IMR-90 (cell line): ENCODE data around the gene PAIP1. TPM values are rescaled to one million over a fixed set of nuclear protein-coding genes. Genes with fewer than 3 reads are reported as not detected.

Experiments used
- ATAC-seq: fragments of 200-7000 bp; cut with Tn5 transposase; 2 replicates; pipeline ENCODE4 v1.9.1; 2020; ENCODE audit warnings: low read depth, mild to moderate bottlenecking, moderate library complexity
- BruUV-seq: library from RNA; stranded (reverse); fragments of 400-500 nt; replicated peaks from 2 replicates; lab custom pipeline; 2021; lab: Mats Ljungman, UMichigan
- CTCF ChIA-PET: fragments of 300-600 bp; formaldehyde crosslinking; extraction: SDS; loops from one replicate; lab custom pipeline; 2021; ENCODE audit warnings: antibody characterized with exemption; lab: Yijun Ruan, JAX
- POLR2A ChIA-PET: fragments of 300-600 bp; sonication (Branson Sonifier 250); formaldehyde crosslinking; loops from one replicate; lab custom pipeline; 2022; ENCODE audit warnings: antibody characterized with exemption; ENCODE audit not compliant: unreplicated experiment; lab: Charles Lee
- DNase-seq: peaks from one replicate; pipeline ENCODE4 v3.0.0; 2013
- H2AFZ ChIP-seq: replicated peaks from 2 replicates; pipeline ENCODE3; 2013; ENCODE audit warnings: low read length, mild to moderate bottlenecking; ENCODE audit not compliant: poor library complexity
- H2AK5ac ChIP-seq: 2 replicates; pipeline ENCODE4 v1.6.1; 2013; ENCODE audit warnings: low read depth, low read length, inconsistent platforms
- H2AK9ac ChIP-seq: replicated peaks from 2 replicates; pipeline ENCODE3; 2013; ENCODE audit warnings: mild to moderate bottlenecking, low read depth, low read length, moderate library complexity; ENCODE audit not compliant: poor library complexity
- H2BK120ac ChIP-seq: 2 replicates; pipeline ENCODE4 v1.6.1; 2013; ENCODE audit warnings: low read depth, low read length, inconsistent platforms
- H2BK15ac ChIP-seq: 3 replicates; pipeline ENCODE4 v1.6.1; 2013; ENCODE audit warnings: low read depth, low read length, inconsistent platforms
- H2BK20ac ChIP-seq: 2 replicates; pipeline ENCODE4 v1.6.1; 2013; ENCODE audit warnings: low read depth, mild to moderate bottlenecking, inconsistent platforms, low read length, moderate library complexity
- H2BK5ac ChIP-seq: 2 replicates; pipeline ENCODE4 v1.6.1; 2013; ENCODE audit warnings: mild to moderate bottlenecking, low read depth, low read length, inconsistent platforms; ENCODE audit not compliant: poor library complexity, severe bottlenecking
- H3K14ac ChIP-seq: replicated peaks from 2 replicates; pipeline ENCODE4 v1.6.1; 2013; ENCODE audit warnings: low read depth, low read length, inconsistent platforms
- H3K18ac ChIP-seq: 2 replicates; pipeline ENCODE4 v1.6.1; 2013; ENCODE audit warnings: low read depth, low read length, control low read depth
- H3K23ac ChIP-seq: 2 replicates; pipeline ENCODE4 v1.6.1; 2013; ENCODE audit warnings: low read depth, low read length, inconsistent platforms
- H3K27ac ChIP-seq: 2 replicates; pipeline ENCODE4 v1.5.1; 2013; ENCODE audit warnings: mild to moderate bottlenecking, control low read depth, low read length; ENCODE audit not compliant: insufficient read depth
- H3K27me3 ChIP-seq: 2 replicates; pipeline ENCODE4 v1.6.1; 2013; ENCODE audit warnings: low read length; ENCODE audit not compliant: control insufficient read depth, insufficient read depth
- H3K36me3 ChIP-seq: 2 replicates; pipeline ENCODE4 v1.6.1; 2013; ENCODE audit warnings: low read length, mixed read lengths; ENCODE audit not compliant: control insufficient read depth, insufficient read depth
- H3K4ac ChIP-seq: 2 replicates; pipeline ENCODE4 v1.6.1; 2013; ENCODE audit warnings: low read depth, low read length, inconsistent platforms
- H3K4me1 ChIP-seq: 2 replicates; pipeline ENCODE4 v1.6.1; 2013; ENCODE audit warnings: low read length, mixed read lengths; ENCODE audit not compliant: control insufficient read depth, insufficient read depth
- H3K4me2 ChIP-seq: 2 replicates; pipeline ENCODE4 v1.6.1; 2013; ENCODE audit warnings: low read depth, mild to moderate bottlenecking, control low read depth, low read length, moderate library complexity
- H3K4me3 ChIP-seq: 2 replicates; pipeline ENCODE4 v1.5.1; 2013; ENCODE audit warnings: low read depth, mild to moderate bottlenecking, control low read depth, low read length, moderate library complexity; ENCODE audit not compliant: insufficient read depth
- H3K56ac ChIP-seq: 2 replicates; pipeline ENCODE4 v1.6.1; 2013; ENCODE audit warnings: low read length, inconsistent platforms; ENCODE audit not compliant: insufficient read depth; ENCODE audit errors: extremely low read depth
- H3K79me1 ChIP-seq, 2 experiments: 2 replicates each; pipeline ENCODE4 v1.6.1; 2013; ENCODE audit warnings: low read length in 2 of 2, inconsistent platforms in 1 of 2, low read depth in 1 of 2
- H3K9ac ChIP-seq: 2 replicates; pipeline ENCODE4 v1.6.1; 2013; ENCODE audit warnings: low read depth, low read length, control low read depth
- H3K9me1 ChIP-seq: 2 replicates; pipeline ENCODE4 v1.6.1; 2013; ENCODE audit warnings: low read length, inconsistent platforms; ENCODE audit not compliant: insufficient read depth
- H3K9me3 ChIP-seq: 2 replicates; pipeline ENCODE4 v1.6.1; 2013; ENCODE audit warnings: low read length; ENCODE audit not compliant: control insufficient read depth, insufficient read depth
- H4K20me1 ChIP-seq: 2 replicates; pipeline ENCODE4 v1.6.1; 2013; ENCODE audit warnings: low read length, inconsistent platforms; ENCODE audit not compliant: insufficient read depth
- H4K5ac ChIP-seq: 2 replicates; pipeline ENCODE4 v1.6.1; 2013; ENCODE audit warnings: mild to moderate bottlenecking, low read depth, low read length, control low read depth
- H4K8ac ChIP-seq, 2 experiments: 2 replicates each; pipeline ENCODE4 v1.6.1; 2013; ENCODE audit warnings: low read depth in 2 of 2, low read length in 2 of 2, control low read depth in 1 of 2, inconsistent platforms in 1 of 2
- H4K91ac ChIP-seq: 2 replicates; pipeline ENCODE4 v1.6.1; 2013; ENCODE audit warnings: low read depth, low read length, inconsistent platforms; ENCODE audit not compliant: insufficient read depth
- CEBPB ChIP-seq: IDR thresholded peaks from 2 replicates; pipeline ENCODE4 v1.6.1; 2012; ENCODE audit warnings: low read depth, low read length, improper control_type of control experiment
- MAZ ChIP-seq: IDR thresholded peaks from 2 replicates; pipeline ENCODE4 v1.6.1; 2012; ENCODE audit warnings: low read depth, mild to moderate bottlenecking, low read length, improper control_type of control experiment, moderate library complexity, borderline replicate concordance
- MXI1 ChIP-seq: IDR thresholded peaks from 2 replicates; pipeline ENCODE4 v1.6.1; 2012; ENCODE audit warnings: low read depth, mild to moderate bottlenecking, low read length, moderate library complexity, borderline replicate concordance
- RCOR1 ChIP-seq: IDR thresholded peaks from 2 replicates; pipeline ENCODE4 v1.6.1; 2012; ENCODE audit warnings: mild to moderate bottlenecking, low read length, improper control_type of control experiment; ENCODE audit not compliant: insufficient replicate concordance
- WGBS, 2 experiments: methylation state at CpG; one replicate each; pipeline versions ENCODE4 v1.1.5 to v1.1.7; 2013; ENCODE audit warnings: missing lambda C conversion rate in 2 of 2; ENCODE audit not compliant: insufficient read length in 1 of 2; ENCODE audit errors: extremely low coverage in 2 of 2; 5-methylcytosine and 5-hydroxymethylcytosine counted together
- dilution Hi-C: fragments of 300-500 bp; cut with HindIII; formaldehyde crosslinking; loops from one replicate; pipeline ENCODE4 v1.14.3; 2018; ENCODE audit warnings: low sequenced_read_pairs; ENCODE audit not compliant: unreplicated experiment
- in situ Hi-C: fragments of 300-500 bp; cut with MboI; formaldehyde crosslinking; loops from 3 replicates; pipeline ENCODE4 v1.14.3; 2019; ENCODE audit warnings: low sequenced_read_pairs, inconsistent platforms, mixed read lengths
- intact Hi-C: fragments of 100-400 bp; cut with micrococcal nuclease; formaldehyde crosslinking; loops from 2 replicates; pipeline ENCODE4 v1.10.0; 2022
- polyA plus RNA-seq, 3 experiments: library from polyadenylated mRNA; depleted of rRNA; stranded (reverse); fragments of >200 nt; gene quantifications; 2 replicates each; pipeline ENCODE4 v1.2.3, GENCODE V29; 2012; ENCODE audit warnings: low replicate concordance in 1 of 3
- total RNA-seq: library from RNA; depleted of rRNA; stranded (reverse); fragments of >200 nt; gene quantifications from 2 replicates; pipeline ENCODE4 v1.2.3, GENCODE V29; 2012
- TF ChIP-seq, protein P1 (sequence below): fragments of 150-350 bp; IDR thresholded peaks from 2 replicates; pipeline ENCODE4 v1.6.1; 2017; ENCODE audit warnings: mild to moderate bottlenecking, antibody characterized with exemption, low read length, low read depth

The PAIP1 gene
- total and polyA plus RNA-seq, 2 of the 4 experiments (the other 2 are of a cell fraction), result 59.1 to 123 TPM

DNA sequence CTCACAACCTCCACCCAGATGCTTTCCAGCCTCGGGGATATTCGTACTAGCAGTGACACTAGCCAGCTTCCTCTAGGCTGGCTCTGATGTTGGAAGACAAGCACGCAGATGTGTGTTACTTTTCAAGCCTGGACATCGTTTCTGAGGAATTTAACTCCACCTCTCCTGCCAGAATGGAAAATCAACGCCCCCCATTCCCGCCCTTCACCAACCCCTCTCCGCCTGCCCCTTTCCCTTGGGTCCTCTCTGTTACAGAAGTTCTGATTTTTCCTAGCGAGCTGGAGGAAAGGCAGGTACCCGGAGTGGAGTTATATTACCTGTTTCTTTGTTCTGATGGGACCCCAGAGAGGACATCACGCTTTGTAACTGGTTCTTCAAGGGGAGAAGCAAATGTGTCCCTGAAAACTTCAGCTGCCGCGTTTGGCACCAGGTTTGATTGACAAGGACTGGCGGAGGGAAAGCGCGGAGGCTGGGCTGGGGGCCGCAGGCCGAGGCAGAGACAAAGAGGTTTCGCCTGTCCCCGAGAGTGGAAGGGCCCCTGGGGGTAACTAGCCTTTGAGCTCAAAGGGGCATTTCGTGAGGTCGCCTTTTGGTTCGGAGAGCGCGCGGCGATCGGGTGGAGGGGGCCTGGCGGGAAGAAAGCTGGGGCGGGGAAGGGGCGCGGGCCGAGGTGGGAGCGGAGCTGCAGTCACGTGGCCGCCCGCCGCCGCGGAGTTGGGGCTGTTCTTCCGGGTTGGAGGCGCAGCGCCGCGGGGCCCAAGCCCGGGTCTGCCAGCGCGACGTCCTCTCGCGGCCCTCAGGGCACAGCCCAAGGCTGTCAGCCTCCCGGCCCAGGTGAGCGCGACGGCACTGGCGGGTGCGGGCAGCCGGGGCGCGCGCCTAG, 45.8 kb upstream of the PAIP1 start, which contains the start of gene NNT:
Gene NNT, plus strand, starts transcription at position 720 of the 883 bp plus-strand sequence. CDS start 6,016 bp downstream, outside the sequence.
- Histone ChIP-seq H3K36me3 (no peaks in the 10 kb centered on the region), H2AFZ (peak within 1 kb of the TSS; percentile 90), H4K8ac (peak within 1 kb of the TSS; percentile 92 to 99), H4K91ac (peak within 1 kb of the TSS; percentile 84), H3K9ac (peak within 1 kb of the TSS; percentile 88), H3K56ac (peak within 1 kb of the TSS; percentile 90), H2AK9ac (peak within 1 kb of the TSS; percentile 92), H3K4me3 (peak within 1 kb of the TSS; percentile 73), H3K27me3 (no peaks in the 10 kb centered on the region), H2BK15ac (peak within 1 kb of the TSS; percentile 73; the same call in 2 of the 3 replicates), H2BK120ac (peak within 1 kb of the TSS; percentile 74), H2BK5ac (peak within 1 kb of the TSS; percentile 47), H3K79me1 (peaks cover 19 to 39% of the 10 kb centered on the region in 2 experiments), H3K4me2 (peak within 1 kb of the TSS; percentile 94), H3K23ac (peak within 1 kb of the TSS; percentile 91), H4K5ac (peak within 1 kb of the TSS; percentile 92), H2BK20ac (0 out of 2 replicates have a peak within 1 kb of the TSS, but pooled peaks have one; percentile 28), H3K18ac (peak within 1 kb of the TSS; percentile 74), H3K9me3 (no peaks in the 10 kb centered on the region), H3K9me1 (no peaks in the 10 kb centered on the region), H2AK5ac (peak within 1 kb of the TSS; percentile 51), H4K20me1 (no peaks in the 10 kb centered on the region), H3K27ac (peak within 1 kb of the TSS; percentile 87), H3K4me1 (peaks cover 2% of the 10 kb centered on the region), H3K4ac (peak within 1 kb of the TSS; percentile 89), H3K14ac (peak within 1 kb of the TSS; percentile 95)
- no TSS peak for BruUV-seq
- intact Hi-C loops (loop anchor here (1.0 kb wide), 1 partner anchor 46 kb away; no protein-coding TSS in a partner anchor), in situ Hi-C loops (no loop called here), dilution Hi-C loops (no loop called here)
- DNase-seq, result peak; percentile 50
- TF ChIP-seq MXI1, result peak; percentile 49; the same call in 1 of the 2 replicates
- no peak for TF ChIP-seq RCOR1
- TF ChIP-seq, protein P1, sequence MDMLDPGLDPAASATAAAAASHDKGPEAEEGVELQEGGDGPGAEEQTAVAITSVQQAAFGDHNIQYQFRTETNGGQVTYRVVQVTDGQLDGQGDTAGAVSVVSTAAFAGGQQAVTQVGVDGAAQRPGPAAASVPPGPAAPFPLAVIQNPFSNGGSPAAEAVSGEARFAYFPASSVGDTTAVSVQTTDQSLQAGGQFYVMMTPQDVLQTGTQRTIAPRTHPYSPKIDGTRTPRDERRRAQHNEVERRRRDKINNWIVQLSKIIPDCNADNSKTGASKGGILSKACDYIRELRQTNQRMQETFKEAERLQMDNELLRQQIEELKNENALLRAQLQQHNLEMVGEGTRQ, result peak; percentile 82
- no peak for TF ChIP-seq MAZ
- no peak for TF ChIP-seq CEBPB
- ChIA-PET POLR2A (interaction anchor here (0.9 kb wide), 1 partner anchor 118 kb away, joined by 4 read pairs; no protein-coding TSS in a partner anchor), CTCF (interaction anchor here (0.6 kb wide), 1 partner anchor 16 kb away, joined by 3 read pairs; no protein-coding TSS in a partner anchor)
- 1% methylated on average over 14 of the region's 60 CpGs; no CpG with 5 or more reads in 1 of the 2 experiments for WGBS, 2 experiments
- peak; percentile 80 for ATAC-seq
